Activated naive CD4-positive, alpha-beta T cell treated with anti-CD3 and anti-CD28 coated beads, Interleukin-2, amount 50 U/mL, for 16 hours (primary cell): ENCODE results near the gene MICALL2.

Experiments
- DNase-seq: peaks from one replicate; pipeline ENCODE4 v3.0.0-alpha.2; 2020

MICALL2 gene

GRCh38 chr7:1431634-1432380, 27.5 kb downstream of the MICALL2 start:
- DNase-seq = no peak

- DNase-seq = no peak
These were observed 28.0 kb downstream of the MICALL2 start for GRCh38 chr7:1431226-1431625.

GRCh38 chr7:1430056-1430845, 29.0 kb downstream of the MICALL2 start:
- DNase-seq = no peak

- no peak for DNase-seq
These were observed 30.2 kb downstream of the MICALL2 start for GRCh38 chr7:1428941-1429501.

GRCh38 chr7:1427064-1427657, 32.1 kb downstream of the MICALL2 start:
- DNase-seq = no peak

DNA sequence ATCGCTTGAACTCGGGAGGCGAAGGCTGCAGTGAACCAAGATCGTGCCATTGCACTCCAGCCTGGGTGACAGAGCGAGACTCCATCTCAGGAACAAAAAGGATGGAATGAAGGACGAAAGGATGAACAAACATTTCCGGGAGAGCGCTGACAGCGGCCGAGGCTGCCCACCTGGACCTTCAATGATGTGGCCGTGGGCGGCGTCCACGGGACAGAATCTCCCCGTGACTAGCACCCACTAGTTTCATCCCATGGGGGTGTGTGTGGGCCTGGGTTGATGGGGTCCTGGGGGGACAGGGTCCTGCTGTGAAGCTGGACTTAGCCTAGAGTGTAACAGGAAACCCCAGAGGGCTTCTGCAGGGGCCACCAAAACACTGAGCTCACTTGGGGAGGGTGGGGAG, 32.8 kb downstream of the MICALL2 start:
- no peak for DNase-seq

DNA sequence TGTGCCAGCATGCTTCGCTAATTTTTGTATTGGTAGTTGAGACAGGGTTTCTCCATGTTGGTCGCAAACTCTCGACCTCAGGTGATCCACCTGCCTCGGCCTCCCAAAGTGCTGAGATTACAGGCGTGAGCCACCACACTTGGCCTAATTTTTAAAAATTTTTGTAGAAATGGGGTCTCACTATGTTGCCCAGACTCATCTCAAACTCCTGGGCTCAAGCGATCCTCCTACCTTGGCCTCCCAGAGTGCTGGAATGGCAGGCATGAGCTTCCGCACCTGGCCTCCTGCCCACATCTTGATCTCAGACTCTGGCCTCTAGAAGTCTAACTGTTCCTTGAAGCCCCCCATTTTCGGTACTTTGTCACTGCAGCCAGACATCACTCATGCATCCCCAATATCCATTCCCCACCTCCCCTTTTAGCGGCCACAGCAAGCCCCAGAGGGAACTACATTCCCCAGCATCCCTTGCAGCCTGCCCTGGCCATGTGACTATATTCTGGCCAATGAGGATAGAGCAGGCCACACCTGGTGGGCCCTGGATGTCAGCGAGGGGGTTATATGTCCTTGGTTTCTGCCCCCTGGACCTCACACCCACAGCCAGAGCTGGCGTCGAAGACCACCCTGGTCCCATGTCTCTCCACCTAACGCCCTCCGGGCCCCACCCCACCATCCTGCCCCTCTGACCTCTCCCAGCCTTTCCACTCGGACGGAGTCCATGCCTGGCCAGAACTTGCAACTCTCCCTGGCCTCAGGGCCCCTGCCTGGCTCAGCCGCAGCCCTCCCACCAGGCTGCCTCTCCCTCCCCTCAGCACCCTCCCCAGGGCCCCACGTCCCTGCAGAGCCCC, 33.8 kb downstream of the MICALL2 start:
- DNase-seq = no peak

- no peak for DNase-seq
These were observed 35.2 kb downstream of the MICALL2 start for GRCh38 chr7:1424041-1424440.

DNA sequence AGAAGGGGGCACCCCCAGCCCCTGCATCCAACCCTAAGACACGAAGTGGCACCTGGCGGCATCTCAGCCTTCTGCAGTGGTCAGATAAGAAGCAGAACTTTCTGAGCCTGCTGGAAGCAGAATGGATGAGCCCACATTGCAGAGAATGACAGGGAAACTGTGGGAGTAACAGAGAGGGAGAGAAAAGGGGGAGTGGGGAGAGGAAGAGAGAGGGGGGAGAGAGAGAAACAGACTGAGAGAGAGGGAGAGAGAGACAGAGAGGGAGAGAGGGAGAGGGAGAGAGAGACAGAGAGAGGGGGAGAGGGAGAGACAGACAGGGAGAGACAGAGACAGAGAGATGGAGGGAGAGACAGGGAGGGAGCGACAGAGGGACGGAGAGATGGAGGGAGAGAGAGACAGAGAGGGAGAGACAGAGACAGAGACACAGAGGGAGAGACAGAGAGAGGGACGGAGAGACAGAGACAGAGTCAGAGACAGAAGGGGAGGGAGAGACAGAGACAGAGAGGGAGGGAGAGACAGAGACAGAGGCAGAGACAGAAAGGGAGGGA, 35.9 kb downstream of the MICALL2 start:
- DNase-seq = no peak

DNA sequence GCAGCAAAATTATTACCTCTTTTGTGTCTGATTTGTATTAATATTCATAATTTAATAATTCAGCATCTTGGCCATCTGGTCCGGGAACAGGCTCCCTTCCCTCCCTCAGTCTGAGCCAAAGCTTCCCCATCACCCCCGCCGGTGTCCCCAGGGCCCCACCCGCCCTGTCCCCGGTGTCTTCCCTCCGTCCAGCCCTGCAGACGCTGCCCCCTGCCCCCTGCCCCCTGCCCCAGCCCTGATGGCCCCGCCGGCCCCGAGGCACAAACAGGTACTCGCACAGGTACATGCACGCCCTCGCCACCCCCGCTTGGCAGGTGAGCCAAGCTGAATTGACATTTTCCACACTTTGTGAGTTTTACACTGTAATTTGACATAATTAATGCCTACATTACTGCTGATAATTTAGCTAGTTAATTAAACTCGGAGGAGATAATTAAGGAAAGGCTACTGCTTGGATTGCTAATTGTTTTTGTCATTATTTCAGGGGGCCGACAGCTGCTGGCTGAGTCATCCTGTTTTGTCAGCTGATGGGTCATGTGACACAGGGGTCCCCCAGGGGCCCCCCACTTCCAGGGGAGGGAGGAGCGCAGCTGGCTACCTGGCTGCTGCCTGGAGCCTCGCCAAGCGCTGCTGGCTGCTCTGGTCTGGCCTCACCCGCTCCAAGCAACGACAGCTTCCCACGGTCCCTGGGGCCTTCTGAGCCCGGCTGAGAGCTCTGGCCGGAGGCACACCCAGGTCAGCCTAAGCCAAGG, 36.6 kb downstream of the MICALL2 start:
- no peak for DNase-seq

DNA sequence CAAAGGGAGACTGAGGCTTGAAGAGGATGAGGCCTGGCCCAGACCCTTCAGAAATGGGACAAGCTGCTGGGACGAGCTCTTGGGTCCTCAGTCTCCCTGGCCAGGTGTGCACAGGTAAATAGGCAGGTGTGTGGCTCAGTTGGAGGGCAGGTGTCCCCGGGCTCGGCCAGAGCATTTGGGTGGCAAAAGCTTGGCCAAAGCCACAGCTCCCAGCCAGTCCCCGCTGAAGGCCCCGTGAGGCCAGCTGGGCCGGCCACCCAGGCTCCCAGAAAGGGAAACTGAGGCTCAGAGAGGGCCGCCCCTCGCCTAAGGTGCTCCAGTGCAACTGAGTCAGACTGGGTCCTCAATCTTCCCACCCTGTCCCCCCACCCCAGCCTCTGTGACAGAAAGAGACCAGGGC, 37.3 kb downstream of the MICALL2 start:
- DNase-seq = no peak

- no peak for DNase-seq
These were observed 38.1 kb downstream of the MICALL2 start for GRCh38 chr7:1421020-1421790.

DNA sequence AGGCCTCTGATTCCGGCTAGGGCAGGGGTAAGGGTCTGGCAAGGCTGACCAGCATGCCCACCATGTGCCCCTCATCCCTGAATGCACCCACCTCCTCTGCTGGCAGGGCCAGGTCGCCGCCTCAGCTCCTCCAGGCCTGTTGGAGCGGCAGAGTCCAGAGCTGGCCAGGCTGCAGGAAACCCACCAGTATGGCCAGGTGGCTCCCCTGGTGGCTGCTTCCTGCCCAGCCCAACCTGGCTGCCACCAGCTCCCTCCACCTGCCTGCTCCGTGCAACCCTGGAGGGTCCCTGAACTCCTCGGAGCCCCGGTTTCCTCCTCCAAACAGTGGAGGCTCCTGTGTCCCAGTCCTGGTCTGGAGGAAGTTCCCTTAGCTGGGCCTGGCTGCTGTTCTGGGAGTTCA, 39.6 kb downstream of the MICALL2 start:
- no peak for DNase-seq

DNA sequence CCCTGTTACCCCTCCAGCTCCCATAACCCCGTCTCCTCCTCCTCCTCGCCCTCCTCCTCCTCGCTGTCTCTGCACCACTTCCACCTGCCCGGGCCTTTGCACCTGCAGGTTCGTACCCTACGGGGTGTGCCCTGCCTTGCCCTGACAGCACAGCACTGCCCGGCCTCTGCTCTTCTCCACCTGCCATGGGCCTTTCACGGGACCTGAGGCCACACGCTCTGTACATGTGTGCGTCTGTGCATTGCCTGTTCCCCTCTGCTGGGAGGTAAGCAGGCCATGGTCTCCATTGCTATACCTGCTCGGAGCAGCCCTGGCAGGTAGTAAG, 40.0 kb downstream of the MICALL2 start:
- no peak for DNase-seq

DNA sequence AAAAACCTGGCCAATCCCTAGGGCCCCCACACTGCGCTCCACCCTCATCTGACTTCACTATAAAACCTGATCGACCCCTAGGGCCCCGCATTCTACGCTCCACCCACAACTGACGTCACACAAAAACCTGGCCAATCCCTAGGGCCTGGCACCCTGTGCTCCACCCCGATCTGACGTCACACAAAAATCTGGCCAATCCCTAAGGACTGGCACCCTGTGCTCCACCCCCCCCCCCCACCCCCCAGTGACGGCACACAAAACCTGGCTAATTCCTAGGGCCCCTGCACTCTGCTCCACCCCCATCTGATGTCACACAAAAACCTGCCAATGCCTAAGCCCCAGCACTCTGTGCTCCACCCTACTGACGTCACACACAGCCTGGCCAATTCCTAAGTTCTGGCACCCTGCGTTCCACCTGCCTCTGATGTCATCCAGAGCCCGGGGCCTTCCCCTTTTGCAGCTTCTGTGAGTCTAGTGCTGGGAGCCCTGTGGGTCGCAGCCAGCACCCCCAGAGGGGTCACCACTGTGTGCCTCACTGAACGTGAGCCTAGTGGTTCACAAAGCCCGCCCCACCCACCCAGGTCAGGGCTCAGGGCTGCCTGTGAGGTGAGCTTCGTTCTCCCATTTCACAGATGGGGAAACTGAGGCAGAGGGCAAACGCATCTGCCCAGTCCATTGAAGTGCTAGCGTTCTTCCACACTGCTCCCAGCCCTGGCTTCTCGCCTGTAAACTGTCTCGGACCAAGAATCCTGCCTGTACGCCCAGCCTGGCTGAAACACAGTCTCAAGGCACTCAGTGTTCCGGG, 40.6 kb downstream of the MICALL2 start:
- DNase-seq = no peak

GRCh38 chr7:1415389-1415990, 43.8 kb downstream of the MICALL2 start:
- no peak for DNase-seq

GRCh38 chr7:1413936-1414639, 45.2 kb downstream of the MICALL2 start:
- no peak for DNase-seq

DNA sequence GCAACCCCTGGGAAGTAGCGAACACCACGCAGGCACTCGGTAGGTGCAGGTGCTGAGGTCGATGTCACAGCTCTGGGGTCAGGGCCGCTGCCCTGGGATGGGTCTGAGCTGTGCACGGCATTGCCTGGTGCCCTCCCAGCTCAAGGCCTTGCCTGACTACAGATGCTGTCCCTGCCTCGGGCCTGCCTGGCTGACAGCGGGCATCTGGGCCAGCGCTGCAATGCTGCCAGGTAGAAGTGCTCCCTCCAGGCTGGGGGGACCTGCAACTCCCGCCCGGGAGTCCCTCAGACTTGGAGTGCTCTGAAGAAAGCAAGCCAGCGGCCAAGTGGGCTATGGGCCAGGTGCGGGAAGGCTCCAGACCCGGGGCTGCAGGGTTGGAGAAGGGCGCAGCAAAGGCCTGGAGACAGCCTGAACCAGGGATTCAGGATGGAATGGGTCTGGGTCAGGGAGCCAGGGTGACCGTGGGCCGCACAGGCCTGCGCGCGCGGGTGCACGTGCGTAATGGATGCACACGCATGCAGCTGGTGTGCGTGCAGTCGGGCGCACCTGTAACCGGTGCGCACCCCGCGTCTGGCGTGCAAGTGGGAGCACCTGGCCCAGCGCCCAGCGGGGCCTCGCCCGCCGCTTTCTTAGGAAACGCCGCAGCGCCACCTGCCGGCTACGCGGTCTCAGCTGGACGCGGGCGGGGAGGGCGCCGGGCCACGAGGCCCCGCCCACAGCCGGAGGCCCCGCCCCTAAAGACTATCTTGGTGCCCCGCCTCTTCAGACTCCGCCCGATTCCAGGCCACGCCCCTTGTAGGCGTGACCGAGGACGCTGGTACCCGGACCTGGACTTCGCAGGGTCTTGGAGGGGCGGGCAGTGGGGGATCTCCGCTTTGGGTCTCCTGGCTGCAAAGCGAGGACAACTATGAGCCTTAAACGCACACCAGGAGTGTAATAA, 46.7 kb downstream of the MICALL2 start:
- peak; percentile 92 for DNase-seq
